ENCODE measurements around the gene PLXNA3. TPM values are rescaled to one million over a fixed set of nuclear protein-coding genes. Genes with fewer than 3 reads are reported as not detected.

PLXNA3 gene
- total and polyA plus RNA-seq, 2 experiments from 2014 or later, result 2.7 to 5.4 TPM

- peaks cover 7% of the 10 kb centered on the region; the same call in 2 of the 3 replicates for H3K4me1 Mint-ChIP-seq
- H3F3A ChIP-seq (replicated peaks; ENCODE audit: low read depth), result no peaks in the 10 kb centered on the region
- H3K4me3 Mint-ChIP-seq, result no peak overlapping the region
- H3K4me1 ChIP-seq (ENCODE audit: insufficient read depth), result no peaks in the 10 kb centered on the region
- no peak overlapping the region for H3K4me3 ChIP-seq
- H3K79me2 ChIP-seq (replicated peaks; ENCODE audit: insufficient read depth), result no peaks in the 10 kb centered on the region
- peaks cover 10% of the 10 kb centered on the region for H3K27me3 Mint-ChIP-seq (ENCODE audit: insufficient read depth, low read depth, poor library complexity)
- DNase-seq (ENCODE audit: low spot score) (no peak), ATAC-seq (no peak)
- no peak overlapping the region for H2AFZ ChIP-seq
- no peaks in the 10 kb centered on the region; the same call in 1 of the 2 replicates for H4K20me1 ChIP-seq (replicated peaks; ENCODE audit: insufficient read depth)
- TF ChIP-seq EZH2 (IDR thresholded peaks at IDR 0.05; ENCODE audit: low read depth, unreplicated experiment) (no peak), ZNF462 (CRISPR knock-in tag; IDR thresholded peaks at IDR 0.05) (no peak), REST (IDR thresholded peaks at IDR 0.05; ENCODE audit: unreplicated experiment) (no peak), ZNF114 (CRISPR knock-in tag; IDR thresholded peaks at IDR 0.05) (no peak), CREB1 (CRISPR knock-in tag; IDR thresholded peaks at IDR 0.05; ENCODE audit: low read depth) (no peak), STAT1 (IDR thresholded peaks at IDR 0.05; ENCODE audit: unreplicated experiment) (no peak), POLR2AphosphoS5 (IDR thresholded peaks at IDR 0.05; ENCODE audit: low read depth) (no peak), ETS1 (IDR thresholded peaks at IDR 0.05) (no peak), ZNF331 (CRISPR knock-in tag; IDR thresholded peaks at IDR 0.05; ENCODE audit: low read depth) (no peak), NANOG (IDR thresholded peaks at IDR 0.05; ENCODE audit: borderline replicate concordance) (no peak), JUNB (IDR thresholded peaks at IDR 0.05; ENCODE audit: unreplicated experiment) (no peak), CTCF (conservative IDR thresholded peaks at IDR 0.05; ENCODE audit: low read depth in 2 of 2) (no peak), EZH2phosphoT487 (IDR thresholded peaks at IDR 0.05; ENCODE audit: unreplicated experiment) (no peak)
- peaks cover 5% of the 10 kb centered on the region; the same call in 2 of the 3 replicates for H3K36me3 Mint-ChIP-seq (ENCODE audit: low read depth)
- no peak overlapping the region for H3K4me2 ChIP-seq
- no peaks in the 10 kb centered on the region for H3K36me3 ChIP-seq (ENCODE audit: insufficient read depth)
- H3K27ac Mint-ChIP-seq, result no peak overlapping the region
- H3K27ac ChIP-seq (ENCODE audit: low read depth), result no peak overlapping the region
- no peaks in the 10 kb centered on the region for H3K27me3 ChIP-seq (ENCODE audit: insufficient read depth)
- H3K9me2 ChIP-seq (ENCODE audit: insufficient read depth), result no peaks in the 10 kb centered on the region
- H3K9me3 Mint-ChIP-seq, result no peaks in the 10 kb centered on the region
Measured at GRCh38 chrX:154484255-154485149, 26.4 kb downstream of the PLXNA3 start.

All from GM23338 (cell line).